ENCODE results near the gene SMOC2.

DNA sequence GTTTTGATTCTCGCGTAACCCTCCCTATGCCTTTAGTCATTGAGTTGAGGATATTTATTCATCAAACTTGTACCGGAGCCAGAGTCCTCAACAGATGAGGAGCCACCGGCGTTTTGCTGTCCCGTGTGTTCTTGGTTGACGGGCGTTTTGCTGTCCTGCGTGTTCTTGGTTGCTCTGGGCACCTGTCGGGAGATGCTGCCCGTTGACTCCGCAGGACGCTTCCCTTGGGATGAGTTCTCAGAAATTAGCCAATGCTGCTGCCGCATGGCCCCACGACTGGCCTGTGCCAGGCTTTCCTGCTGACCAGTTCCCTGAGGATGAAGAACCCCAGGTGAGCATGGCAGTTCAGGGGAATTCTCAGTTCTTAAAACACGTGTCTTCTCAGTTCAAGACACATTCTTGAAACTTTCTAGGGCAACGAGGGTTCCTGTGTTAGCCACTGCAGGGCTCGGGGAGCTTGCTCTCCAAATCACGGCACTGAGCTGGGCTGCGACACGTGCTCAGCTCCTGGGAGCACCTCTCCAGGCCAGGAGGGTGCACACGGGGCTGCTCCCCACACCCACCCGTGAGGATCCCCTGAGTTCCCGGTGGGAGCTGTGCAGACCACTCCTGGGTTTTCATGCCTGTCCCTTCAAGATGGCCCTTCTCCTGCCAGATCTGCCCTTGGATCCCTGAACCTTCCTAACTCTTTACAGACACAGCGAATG is 265.6 kb downstream of the SMOC2 start:
- no peak for TF ChIP-seq EZH2 (IDR thresholded peaks at IDR 0.05)
- no peak for TF ChIP-seq POLR2AphosphoS5 (IDR thresholded peaks at IDR 0.05; ENCODE audit: borderline replicate concordance, low read depth, low read length)
- no peak for TF ChIP-seq FOXP2 (optimal IDR thresholded peaks at IDR 0.05; ENCODE audit: control extremely low read depth, extremely low read length, insufficient read depth)
